ENCODE measurements around the gene FAM13A.
"Not testable (repeated sequence)": the region's sequence is repeated elsewhere in the genome, so short reads cannot be mapped to it uniquely, and the experiment has no call there.

The FAM13A gene

GRCh38 chr4:88998001-88998400, 59.0 kb downstream of the FAM13A start:
- no peak for DNase-seq

GRCh38 chr4:88995874-88996273, 61.1 kb downstream of the FAM13A start:
- no peak for DNase-seq

- not testable (repeated sequence) for DNase-seq
Observed at GRCh38 chr4:88995257-88995656, 61.7 kb downstream of the FAM13A start.

GRCh38 chr4:88993246-88993645, 63.7 kb downstream of the FAM13A start:
- no peak for DNase-seq

- DNase-seq: no peak
Observed at GRCh38 chr4:88991746-88992145, 65.2 kb downstream of the FAM13A start.

GRCh38 chr4:88989990-88990389, 67.0 kb downstream of the FAM13A start:
- DNase-seq: no peak

GRCh38 chr4:88985088-88985773, 71.8 kb downstream of the FAM13A start:
- no peak for DNase-seq

GRCh38 chr4:88982757-88983156, 74.2 kb downstream of the FAM13A start:
- no peak for DNase-seq

GRCh38 chr4:88981993-88982392, 75.0 kb downstream of the FAM13A start:
- no peak for DNase-seq

GRCh38 chr4:88981556-88981955, 75.4 kb downstream of the FAM13A start:
- no peak for DNase-seq

GRCh38 chr4:88979276-88979675, 77.7 kb downstream of the FAM13A start:
- no peak for DNase-seq

GRCh38 chr4:88976775-88977035, 80.3 kb downstream of the FAM13A start:
- DNase-seq: no peak

- DNase-seq: no peak
Observed at GRCh38 chr4:88975958-88976774, 80.8 kb downstream of the FAM13A start.

GRCh38 chr4:88971536-88971935, 85.4 kb downstream of the FAM13A start:
- no peak for DNase-seq

GRCh38 chr4:88969746-88970145, 87.2 kb downstream of the FAM13A start:
- no peak for DNase-seq

- DNase-seq: no peak
Observed at GRCh38 chr4:88969271-88969670, 87.7 kb downstream of the FAM13A start.

GRCh38 chr4:88967883-88968331, 89.1 kb downstream of the FAM13A start:
- no peak for DNase-seq

GRCh38 chr4:88965053-88965452, 91.9 kb downstream of the FAM13A start:
- no peak for DNase-seq

- DNase-seq: no peak
Observed at GRCh38 chr4:88964450-88964849, 92.5 kb downstream of the FAM13A start.

GRCh38 chr4:88963817-88964216, 93.2 kb downstream of the FAM13A start:
- no peak for DNase-seq

GRCh38 chr4:88962396-88962795, 94.6 kb downstream of the FAM13A start:
- DNase-seq: no peak

GRCh38 chr4:88960576-88960975, 96.4 kb downstream of the FAM13A start:
- DNase-seq: no peak

GRCh38 chr4:88958080-88958479, 98.9 kb downstream of the FAM13A start:
- no peak for DNase-seq

GRCh38 chr4:88957570-88957969, 99.4 kb downstream of the FAM13A start:
- DNase-seq: no peak
